ENCODE data around the gene IL17A. TPM values are rescaled to one million over a fixed set of nuclear protein-coding genes. Genes with fewer than 3 reads are reported as not detected.

The IL17A gene
- total RNA-seq, 1 experiment from 2014 or later: not detected

GRCh38 chr6:52142556-52142955, 43.6 kb upstream of the IL17A start:
- intact Hi-C loops (cut with micrococcal nuclease; ENCODE audit: unreplicated experiment) (no loop called here), in situ Hi-C loops (cut with HindIII; ENCODE audit: low pct_unique_long_range_greater_than_20kb, low sequenced_read_pairs) (no loop called here)
- ATAC-seq (no peak), DNase-seq (ENCODE audit: low read depth, low spot score) (no peak)
- ChIA-PET POLR2A (no interaction called here), CTCF (no interaction called here)
- Histone ChIP-seq H3K27me3 (ENCODE audit: control insufficient read depth, insufficient read depth, low read length) (peaks cover 22% of the 10 kb centered on the region), H3K36me3 (ENCODE audit: control insufficient read depth, insufficient read depth, low read length) (no peaks in the 10 kb centered on the region), H3K4me3 (ENCODE audit: low read depth in 2 of 2, low read length in 2 of 2) (no peak overlapping the region), H3K4me1 (ENCODE audit: control insufficient read depth, insufficient read depth, low read length) (no peaks in the 10 kb centered on the region), H3K9me3 (ENCODE audit: control insufficient read depth, insufficient read depth, low read depth, low read length) (no peaks in the 10 kb centered on the region), H3K27ac (ENCODE audit: low read length) (no peak overlapping the region)
- BruUV-seq (replicated peaks): no TSS peak
- no peak for TF ChIP-seq SIN3A (IDR thresholded peaks at IDR 0.05; ENCODE audit: borderline replicate concordance, insufficient read depth, low read depth, low read length)

- intact Hi-C loops (cut with micrococcal nuclease; ENCODE audit: unreplicated experiment): no loop called here
- Histone ChIP-seq H3K27ac (ENCODE audit: low read length) (no peak overlapping the region), H3K9me3 (ENCODE audit: control insufficient read depth, insufficient read depth, low read depth, low read length) (no peaks in the 10 kb centered on the region), H3K4me3 (ENCODE audit: low read depth in 2 of 2, low read length in 2 of 2) (no peak overlapping the region), H3K27me3 (ENCODE audit: control insufficient read depth, insufficient read depth, low read length) (peaks cover 22% of the 10 kb centered on the region), H3K4me1 (ENCODE audit: control insufficient read depth, insufficient read depth, low read length) (no peaks in the 10 kb centered on the region), H3K36me3 (ENCODE audit: control insufficient read depth, insufficient read depth, low read length) (no peaks in the 10 kb centered on the region)
- CTCF ChIA-PET: no interaction called here
- ATAC-seq: no peak
- no peak for DNase-seq (ENCODE audit: low read depth, low spot score)
- POLR2A ChIA-PET: no interaction called here
- TF ChIP-seq REST (IDR thresholded peaks at IDR 0.05; ENCODE audit: insufficient read depth in 1 of 2, low read depth in 2 of 2, low read length in 1 of 2) (no peak), POLR2AphosphoS5 (IDR thresholded peaks at IDR 0.05; ENCODE audit: low read depth, low read length) (no peak), SIN3A (IDR thresholded peaks at IDR 0.05; ENCODE audit: borderline replicate concordance, insufficient read depth, low read depth, low read length) (no peak), CTCF (IDR thresholded peaks at IDR 0.05) (no peak)
- no TSS peak for BruUV-seq (replicated peaks)
- in situ Hi-C loops (cut with HindIII; ENCODE audit: low pct_unique_long_range_greater_than_20kb, low sequenced_read_pairs): no loop called here
Measured at GRCh38 chr6:52143551-52143950, 42.6 kb upstream of the IL17A start.

- DNase-seq (ENCODE audit: low read depth, low spot score): no peak
- intact Hi-C loops (cut with micrococcal nuclease; ENCODE audit: unreplicated experiment): no loop called here
- Histone ChIP-seq H3K9me3 (ENCODE audit: control insufficient read depth, insufficient read depth, low read depth, low read length) (no peaks in the 10 kb centered on the region), H3K36me3 (ENCODE audit: control insufficient read depth, insufficient read depth, low read length) (no peaks in the 10 kb centered on the region), H3K4me1 (ENCODE audit: control insufficient read depth, insufficient read depth, low read length) (no peaks in the 10 kb centered on the region), H3K4me3 (ENCODE audit: low read depth in 2 of 2, low read length in 2 of 2) (no peak overlapping the region), H3K27me3 (ENCODE audit: control insufficient read depth, insufficient read depth, low read length) (peaks cover 21% of the 10 kb centered on the region), H3K27ac (ENCODE audit: low read length) (no peak overlapping the region)
- ATAC-seq: no peak
- ChIA-PET CTCF (no interaction called here), POLR2A (no interaction called here)
- BruUV-seq (replicated peaks): no TSS peak
- in situ Hi-C loops (cut with HindIII; ENCODE audit: low pct_unique_long_range_greater_than_20kb, low sequenced_read_pairs): no loop called here
- no peak for TF ChIP-seq SIN3A (IDR thresholded peaks at IDR 0.05; ENCODE audit: borderline replicate concordance, insufficient read depth, low read depth, low read length)
- no peak for TF ChIP-seq REST (IDR thresholded peaks at IDR 0.05; ENCODE audit: insufficient read depth in 1 of 2, low read depth in 2 of 2, low read length in 1 of 2)
- no peak for TF ChIP-seq CTCF (IDR thresholded peaks at IDR 0.05)
- no peak for TF ChIP-seq POLR2AphosphoS5 (IDR thresholded peaks at IDR 0.05; ENCODE audit: low read depth, low read length)
- TF ChIP-seq TCF7L2 (IDR thresholded peaks at IDR 0.05; ENCODE audit: low read depth, low read length): no peak
Measured at GRCh38 chr6:52144196-52145076, 41.7 kb upstream of the IL17A start.

Measured in Panc1 (cell line).